Retina (tissue), 1 donor: ENCODE data around the gene GEMIN4.
"Not testable (repeated sequence)": the region's sequence is repeated elsewhere in the genome, so short reads cannot be mapped to it uniquely, and the experiment has no call there.

Experiments
- DNase-seq: peaks from one replicate; pipeline ENCODE4 v3.0.0-alpha.2; 2016

The GEMIN4 gene

DNA sequence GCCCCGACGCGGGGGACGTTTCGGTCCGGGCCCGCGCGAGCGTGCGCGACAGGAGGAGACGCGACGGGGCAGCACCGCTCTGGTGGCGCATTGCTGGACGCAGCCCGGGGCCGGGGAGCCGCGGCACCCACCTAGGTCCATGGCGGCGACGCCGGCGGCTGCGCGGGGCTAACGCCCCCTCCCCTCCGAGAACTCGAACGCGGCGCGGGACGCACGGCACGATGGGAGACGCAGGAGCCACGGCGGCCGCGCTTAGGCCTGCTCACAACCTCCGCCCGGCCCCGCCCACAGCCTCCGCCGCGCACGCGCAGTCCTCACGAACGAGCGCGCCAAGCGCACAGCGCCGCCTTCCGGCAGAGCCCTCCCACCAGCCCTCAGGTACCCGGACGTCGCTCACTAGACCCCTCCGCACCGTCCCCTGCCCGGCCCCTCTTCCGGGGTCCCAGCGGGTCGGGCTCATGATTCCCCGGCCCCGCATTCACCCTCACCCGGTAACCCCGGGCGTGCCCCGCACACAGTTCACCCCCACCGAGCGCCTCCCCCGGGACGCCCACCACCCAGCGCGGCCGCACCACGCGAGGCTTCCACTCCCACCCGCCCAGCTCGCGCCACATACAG, at the start of gene GEMIN4:
Gene GEMIN4, minus strand, starts transcription at position 263 of the 618 bp plus-strand sequence. Its CDS starts 122 bp downstream, at position 141.
- peak; percentile 100 for DNase-seq

DNA sequence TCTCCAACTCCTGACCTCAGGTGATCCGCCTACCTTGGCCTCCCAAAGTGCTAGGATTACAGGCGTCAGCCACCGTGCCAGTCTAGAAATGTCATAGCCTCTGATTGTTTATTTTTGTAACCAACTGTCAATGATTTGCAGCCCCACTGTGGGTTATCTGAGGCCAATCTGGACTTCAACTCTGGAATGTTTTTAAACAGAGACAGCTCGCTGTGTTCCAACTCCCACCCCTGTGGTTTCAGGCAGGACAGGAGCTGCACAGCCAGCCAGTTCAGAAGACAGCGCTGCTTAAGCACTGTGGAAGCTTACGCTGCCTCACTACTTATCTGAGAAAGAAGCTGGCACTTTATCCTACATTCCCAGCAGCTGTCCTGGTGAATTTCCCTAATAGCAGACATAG, 49.6 kb upstream of the GEMIN4 start:
- no peak for DNase-seq

DNA sequence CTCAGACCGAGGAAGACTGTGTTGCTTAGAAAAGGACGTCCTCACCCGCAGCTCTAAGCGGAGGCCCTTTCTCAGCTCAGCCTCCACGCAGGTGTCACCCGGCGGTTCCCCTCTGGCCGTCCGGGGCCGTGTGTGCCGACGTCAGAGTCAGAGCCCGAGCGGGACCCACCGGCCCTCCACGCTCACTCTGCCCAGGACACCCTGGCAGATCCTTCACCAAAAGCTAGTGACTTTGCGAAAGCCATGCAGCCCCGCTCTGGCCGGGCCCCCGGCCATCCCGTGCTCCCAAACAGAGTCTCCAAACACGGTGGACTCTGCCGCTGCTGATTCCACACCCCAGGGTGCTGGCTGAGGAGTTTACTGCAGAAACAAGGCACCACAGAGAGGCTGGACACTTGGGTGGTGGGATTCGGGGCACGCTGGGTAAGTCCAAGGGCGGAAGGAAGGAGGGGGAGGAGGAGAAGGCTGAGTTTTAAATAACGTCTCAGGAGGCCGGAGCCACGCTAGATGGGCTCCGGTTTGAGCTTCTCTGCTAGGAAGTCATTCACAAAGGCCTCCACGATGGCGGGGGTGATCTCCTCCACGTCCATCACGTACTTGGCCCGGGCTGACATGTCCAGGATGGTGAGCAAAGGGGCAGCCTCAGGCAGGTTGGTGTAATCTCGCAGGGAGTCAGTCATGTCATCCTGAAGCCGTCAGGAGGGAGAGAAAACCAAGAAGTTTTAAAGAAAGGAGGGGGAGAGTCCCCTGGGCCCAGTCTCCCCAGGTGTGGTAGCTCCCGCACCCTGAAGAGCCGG, 48.6 kb upstream of the GEMIN4 start:
- no peak for DNase-seq

DNA sequence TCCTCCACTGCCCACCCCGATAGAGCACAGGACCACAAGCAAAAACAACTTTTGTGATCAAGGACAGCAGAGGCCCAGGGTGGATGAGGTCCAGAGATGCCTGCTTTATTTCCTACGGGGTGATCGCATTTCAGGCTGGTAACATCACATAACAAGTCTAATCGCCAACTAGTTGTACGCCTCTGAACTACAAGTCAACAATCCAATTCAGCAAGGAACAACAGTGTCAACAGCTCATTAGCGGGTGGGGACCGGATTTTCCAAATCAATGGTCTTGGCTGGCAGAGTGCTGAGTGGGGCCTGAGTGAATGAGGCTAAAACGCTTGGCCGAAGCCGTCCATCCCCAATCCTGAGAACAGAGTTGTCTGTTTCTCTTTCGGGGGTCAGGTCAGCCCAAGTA, 47.2 kb upstream of the GEMIN4 start:
- DNase-seq: no peak

DNA sequence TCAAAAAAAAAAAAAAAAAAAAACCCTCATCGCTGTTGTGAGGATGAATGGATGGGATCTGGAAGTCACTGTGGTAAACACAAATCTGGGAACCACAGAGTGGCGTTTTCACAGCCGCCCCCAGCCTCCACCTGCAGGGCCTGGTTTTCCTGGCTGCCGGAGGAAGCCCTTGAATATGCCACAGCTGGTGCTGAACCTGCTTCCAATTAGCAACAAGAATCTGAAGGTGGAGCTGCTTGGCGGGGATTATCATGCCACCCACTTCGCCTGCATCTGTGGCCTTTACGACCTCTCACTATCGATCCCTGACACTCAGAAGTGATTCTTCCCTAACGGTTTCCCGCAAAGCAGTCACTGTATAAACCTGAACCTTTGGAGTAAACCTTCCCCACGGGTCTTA, 46.2 kb upstream of the GEMIN4 start:
- peak; percentile 32 for DNase-seq

DNA sequence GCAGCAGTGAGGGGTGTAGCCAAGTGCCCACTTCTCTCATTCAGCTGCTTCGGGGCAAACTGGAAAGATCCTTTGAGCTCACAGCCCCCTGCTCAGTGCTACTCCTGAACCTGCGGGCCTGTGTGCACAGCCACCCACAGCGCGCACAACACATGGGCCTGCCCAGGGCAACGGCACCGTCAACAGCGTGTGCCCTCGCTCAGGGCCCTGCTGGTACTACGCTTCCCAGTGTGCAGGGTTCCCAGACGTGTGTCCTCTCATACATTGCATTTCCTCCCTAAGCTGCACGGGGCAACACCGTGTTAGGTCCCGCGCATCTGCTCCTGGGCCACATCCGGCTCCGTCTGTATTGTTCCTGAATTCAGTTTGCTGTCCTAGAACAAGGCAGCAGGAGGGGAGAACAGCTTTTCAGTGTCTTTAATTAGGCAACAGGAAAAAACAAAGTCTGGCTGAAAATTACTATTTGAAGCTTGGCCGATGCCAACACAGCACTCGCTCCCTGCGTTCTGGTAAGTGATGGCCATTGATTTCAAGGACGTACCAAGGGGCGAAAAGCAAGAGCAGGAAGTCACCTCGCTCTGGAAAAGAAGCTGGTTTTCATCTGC, 45.3 kb upstream of the GEMIN4 start:
- no peak for DNase-seq

DNA sequence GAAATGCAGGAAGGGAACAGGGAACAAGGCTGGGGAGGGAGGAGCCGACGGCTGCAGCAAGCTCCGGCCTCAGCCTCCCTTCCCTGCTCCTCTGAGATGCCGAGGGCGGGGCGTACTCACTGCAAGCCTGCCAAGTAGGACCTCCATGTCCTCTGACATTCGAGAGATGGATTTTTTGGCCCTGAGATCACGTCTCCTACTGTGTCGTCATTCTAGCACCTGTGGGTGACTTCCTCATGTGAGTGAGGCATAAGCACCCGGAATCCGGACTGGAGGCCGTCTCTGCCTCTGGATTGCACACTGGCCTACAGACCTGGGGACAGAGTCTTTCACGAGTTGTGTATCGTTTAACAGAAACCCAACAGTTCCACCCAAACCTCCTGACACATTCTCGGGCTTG, 44.5 kb upstream of the GEMIN4 start:
- no peak for DNase-seq

DNA sequence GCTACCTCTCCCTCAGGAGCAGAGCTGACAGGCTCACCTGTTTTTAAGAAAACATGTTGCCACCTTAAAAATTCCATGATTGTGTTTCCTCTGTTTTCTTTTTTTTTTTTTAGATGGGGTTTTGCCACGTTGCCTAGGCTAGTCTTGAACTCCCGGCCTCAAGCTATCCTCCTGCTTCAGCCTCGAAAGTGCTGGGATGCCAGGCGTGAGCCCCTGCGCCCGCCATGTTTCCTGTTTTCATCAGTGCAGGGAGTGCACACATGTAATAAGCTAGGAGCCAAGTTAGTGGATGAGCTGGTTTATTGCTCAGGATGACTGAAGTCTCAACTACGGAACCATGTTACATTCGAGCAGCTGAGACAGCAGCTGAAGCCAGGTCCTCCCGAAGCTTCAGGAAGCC, 43.7 kb upstream of the GEMIN4 start:
- DNase-seq: no peak

DNA sequence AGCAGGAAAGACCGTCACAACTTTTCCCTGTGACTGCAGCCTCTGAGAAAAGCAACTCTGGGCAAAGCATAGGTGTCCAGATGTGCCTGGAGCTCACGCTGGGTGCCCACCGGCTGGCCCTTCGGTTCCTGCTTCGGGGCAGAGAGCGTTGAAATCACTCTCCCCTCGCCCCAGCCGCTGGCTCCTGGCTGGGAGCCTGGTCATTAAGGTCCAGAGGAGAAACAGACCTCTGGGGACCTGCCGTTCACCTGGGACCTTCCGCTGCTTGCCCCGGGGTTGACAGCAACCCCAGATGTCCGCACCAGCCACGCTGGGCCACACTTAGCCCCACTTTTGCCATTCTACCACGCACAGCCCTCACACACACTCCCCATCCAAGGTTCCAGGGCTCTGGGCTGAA, 43.2 kb upstream of the GEMIN4 start:
- DNase-seq: no peak

DNA sequence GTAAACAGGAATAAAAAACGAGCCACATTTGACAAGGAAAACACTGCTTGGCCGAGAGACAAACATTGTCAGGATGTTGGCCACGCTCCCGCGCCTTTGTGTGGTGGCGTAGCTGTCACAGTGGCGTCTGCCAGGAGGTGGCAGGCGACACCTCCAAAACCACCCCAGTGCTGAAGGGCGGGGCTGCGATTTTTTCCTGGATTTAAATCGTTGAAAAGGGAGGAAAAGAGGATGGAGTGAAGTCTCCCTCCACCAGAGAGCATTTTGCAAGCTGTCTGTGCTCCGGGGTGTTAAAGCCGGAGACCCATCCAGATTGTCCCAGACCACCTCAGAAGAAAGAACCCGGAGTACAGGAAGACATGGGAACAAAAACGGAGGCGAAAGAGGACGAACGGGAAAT, 42.8 kb upstream of the GEMIN4 start:
- peak; percentile 88 for DNase-seq

DNA sequence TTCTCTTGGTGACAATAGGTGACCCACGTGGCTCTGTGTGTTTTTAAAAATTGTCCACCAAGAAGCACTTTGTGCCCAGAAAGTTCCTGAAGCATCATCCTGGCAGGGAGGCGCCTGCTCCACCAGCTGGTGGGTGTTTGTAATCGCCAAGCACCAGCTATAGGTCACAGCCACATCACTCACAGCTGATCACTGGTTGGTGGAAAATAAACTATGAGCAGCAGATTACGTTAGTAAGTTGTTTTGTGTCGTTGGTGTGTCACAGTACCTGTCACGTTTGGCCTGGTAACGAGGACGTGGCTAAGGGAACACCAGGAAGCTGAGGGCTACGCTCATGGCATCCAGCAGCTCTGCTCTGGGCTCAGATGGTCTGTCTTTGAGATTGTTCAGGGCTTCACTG, 40.2 kb upstream of the GEMIN4 start:
- no peak for DNase-seq

DNA sequence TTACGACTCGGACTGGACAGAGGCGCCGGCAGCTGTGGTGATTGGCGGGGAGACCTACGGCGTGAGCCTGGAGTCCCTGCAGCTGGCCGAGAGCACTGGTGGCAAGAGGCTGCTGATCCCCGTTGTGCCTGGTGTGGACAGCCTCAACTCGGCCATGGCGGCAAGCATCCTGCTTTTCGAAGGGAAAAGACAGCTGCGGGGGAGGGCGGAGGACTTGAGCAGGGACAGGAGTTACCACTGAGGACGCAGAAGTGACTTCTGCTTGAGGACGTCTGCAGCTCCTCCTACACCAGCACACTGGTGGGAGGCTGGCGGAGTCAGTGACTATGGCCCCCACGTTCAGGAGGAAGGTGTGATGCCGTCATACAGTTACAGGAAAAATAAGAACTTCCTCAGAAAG, 39.8 kb upstream of the GEMIN4 start:
- no peak for DNase-seq

DNA sequence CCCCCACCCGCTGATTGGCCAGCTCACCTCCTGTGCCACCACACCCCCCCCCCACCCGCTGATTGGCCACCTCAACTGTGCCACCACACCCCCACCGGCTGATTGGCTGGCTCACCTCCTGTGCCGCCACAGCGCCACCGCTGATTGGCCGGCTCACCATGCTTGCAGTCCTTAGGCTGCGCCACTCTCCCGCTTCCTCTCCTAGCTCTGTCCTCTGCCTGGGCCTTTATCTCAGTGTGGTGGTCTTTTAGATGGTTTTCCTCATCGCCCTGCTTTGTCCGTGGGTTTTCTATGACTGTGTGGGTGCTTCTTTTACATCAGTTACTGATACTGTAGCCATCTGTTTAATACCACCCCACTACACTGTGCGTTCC, 38.8 kb upstream of the GEMIN4 start:
- not testable (repeated sequence) for DNase-seq

DNA sequence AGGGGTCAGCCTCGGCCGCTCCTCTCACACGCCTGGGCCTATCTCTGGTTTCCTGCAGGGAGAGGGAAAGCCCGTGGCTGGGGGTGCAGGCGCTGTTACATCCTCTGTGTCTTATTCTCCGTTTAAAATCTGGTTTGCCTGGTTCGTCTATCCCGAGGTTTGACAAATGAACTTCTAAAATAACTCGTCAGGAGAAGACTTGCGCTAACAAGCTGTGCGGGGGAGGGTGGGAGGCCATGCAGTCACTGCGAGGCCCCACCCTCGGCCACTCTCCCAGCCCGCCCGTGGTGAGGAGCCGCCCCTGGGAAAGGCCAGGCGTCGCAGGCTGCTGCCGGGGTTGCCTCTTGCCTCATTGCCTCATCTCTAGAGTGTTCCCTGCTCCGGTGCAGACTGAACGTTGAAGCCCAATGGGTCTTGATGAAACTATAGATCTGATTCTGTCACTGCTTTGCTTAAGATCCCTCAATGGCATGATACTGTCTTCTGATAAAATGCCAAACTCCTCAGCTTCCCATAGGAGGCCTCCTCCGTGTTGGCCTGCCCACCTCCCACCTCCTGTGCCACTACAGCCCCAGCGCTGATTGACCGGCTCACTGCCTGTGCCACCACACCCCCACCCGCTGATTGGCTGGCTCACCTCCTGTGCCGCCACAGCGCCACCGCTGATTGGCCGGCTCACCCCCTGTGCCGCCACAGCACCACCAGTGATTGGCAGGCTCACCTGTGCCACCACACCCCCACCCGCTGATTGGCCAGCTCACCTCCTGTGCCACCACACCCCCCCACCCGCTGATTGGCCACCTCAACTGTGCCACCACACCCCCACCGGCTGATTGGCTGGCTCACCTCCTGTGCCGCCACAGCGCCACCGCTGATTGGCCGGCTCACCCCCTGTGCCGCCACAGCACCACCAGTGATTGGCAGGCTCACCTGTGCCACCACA, 38.1 kb upstream of the GEMIN4 start:
- DNase-seq: peak; percentile 45

DNA sequence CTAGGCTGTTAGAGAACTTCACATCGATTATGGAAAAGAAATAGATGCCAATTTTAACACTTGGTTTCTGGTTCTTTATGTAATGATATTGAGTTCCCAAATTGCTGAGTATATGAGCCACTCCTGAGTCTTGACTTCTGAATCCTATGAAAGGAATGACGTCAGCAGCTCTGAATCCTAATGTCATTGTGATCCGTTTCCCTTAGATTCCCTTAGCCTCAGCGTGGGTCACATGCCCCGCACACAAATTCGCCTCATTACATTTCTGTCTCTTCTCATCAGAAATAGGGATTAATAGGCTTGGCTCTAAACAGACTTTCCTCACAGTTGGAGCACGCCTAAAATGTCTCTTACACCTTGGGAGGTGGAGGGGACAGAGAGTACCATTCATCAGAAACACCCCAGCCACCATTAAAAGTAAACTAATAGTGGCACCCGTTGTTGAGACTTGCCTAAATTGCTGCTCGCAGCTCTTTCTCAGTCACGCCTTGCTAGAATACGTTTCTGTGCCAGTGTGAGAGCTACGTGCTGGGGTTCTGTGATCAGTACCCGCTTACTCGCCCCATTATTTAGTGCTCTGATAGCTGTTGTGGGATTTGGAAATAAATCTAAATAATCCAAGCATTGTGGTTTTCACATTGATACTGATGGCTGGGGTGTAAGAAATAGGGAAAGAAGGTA, 37.2 kb upstream of the GEMIN4 start:
- DNase-seq: no peak

DNA sequence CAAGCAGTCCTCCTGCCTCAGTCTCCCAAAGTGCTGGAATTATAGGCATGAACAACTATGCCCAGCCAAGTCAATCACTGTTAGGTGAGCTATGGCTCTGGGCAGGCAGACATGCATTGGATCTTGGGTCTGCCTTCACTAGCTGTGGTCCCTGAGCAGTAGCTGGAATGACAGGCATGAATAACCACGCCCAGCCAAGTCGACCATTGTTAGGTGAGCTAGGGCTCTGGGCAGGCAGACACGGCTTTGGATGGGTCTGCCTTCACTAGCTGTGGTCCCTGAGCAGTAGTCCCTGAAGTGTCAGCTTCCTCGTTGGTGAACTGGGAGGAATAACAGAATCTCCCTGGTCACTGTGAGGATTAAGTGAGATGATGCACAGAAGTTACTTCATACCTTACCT, 36.5 kb upstream of the GEMIN4 start:
- no peak for DNase-seq

DNA sequence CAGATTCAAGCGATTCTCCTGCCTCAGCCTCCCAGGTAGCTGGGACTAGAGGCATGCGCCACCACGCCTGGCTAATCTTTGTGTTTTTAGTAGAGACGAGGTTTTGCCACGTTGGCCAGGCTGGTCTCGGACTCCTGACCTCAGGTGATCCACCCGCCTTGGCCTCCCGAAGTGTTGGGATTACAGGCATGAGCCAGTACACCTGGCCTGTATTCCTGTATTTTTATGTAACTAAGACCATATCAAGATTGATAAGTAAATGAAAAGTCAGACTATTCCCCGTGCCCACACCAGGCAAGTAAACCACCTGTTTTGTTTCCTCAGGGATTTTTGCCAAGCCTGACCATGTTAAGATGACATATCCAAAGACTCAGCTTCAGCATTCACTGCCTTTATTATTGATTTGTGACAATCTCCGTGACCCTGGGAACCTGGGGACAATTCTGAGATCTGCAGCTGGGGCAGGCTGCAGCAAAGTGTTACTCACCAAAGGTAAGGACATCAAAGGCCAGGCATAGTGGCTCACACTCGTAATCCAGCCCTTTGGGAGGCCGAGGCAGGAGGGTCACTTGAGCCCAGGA, 35.7 kb upstream of the GEMIN4 start:
- DNase-seq: no peak

DNA sequence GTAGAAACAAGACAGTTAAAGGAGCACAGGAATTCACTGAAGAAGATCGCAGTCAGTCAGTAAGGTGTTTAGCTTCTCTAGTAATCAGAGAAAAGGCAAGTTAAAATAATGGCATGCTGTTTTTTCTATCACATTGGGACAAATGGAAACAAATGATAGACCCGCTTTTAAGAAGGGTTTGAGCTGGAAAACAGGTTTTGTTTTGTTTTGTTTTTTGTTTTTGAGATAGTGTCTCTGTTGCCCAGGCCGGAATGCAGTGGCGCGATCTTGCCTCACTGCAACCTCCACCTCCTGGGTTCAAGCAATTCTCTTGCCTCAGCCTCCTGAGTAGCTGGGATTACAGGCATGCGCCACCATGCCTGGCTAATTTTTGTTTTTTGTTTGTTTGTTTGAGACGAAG, 33.8 kb upstream of the GEMIN4 start:
- DNase-seq: not testable (repeated sequence)

DNA sequence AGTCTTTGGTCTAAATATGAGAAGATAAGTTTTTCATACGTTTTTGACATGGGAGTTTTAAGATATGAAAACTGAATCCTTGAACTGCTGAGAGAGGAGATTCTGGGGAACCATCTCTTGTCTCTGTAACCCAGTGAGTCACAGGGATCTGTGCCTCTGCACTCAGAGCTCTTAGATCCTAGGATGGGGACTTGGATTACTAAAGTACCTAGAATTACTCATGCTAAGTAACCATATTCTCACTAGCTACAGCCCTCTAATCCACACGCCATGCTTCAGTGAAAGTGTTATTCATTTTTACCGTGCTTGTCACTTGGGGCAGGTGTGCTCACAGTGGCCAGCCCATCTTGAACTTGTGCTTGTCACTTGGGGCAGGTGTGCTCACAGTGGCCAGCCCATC, 32.1 kb upstream of the GEMIN4 start:
- DNase-seq: no peak

DNA sequence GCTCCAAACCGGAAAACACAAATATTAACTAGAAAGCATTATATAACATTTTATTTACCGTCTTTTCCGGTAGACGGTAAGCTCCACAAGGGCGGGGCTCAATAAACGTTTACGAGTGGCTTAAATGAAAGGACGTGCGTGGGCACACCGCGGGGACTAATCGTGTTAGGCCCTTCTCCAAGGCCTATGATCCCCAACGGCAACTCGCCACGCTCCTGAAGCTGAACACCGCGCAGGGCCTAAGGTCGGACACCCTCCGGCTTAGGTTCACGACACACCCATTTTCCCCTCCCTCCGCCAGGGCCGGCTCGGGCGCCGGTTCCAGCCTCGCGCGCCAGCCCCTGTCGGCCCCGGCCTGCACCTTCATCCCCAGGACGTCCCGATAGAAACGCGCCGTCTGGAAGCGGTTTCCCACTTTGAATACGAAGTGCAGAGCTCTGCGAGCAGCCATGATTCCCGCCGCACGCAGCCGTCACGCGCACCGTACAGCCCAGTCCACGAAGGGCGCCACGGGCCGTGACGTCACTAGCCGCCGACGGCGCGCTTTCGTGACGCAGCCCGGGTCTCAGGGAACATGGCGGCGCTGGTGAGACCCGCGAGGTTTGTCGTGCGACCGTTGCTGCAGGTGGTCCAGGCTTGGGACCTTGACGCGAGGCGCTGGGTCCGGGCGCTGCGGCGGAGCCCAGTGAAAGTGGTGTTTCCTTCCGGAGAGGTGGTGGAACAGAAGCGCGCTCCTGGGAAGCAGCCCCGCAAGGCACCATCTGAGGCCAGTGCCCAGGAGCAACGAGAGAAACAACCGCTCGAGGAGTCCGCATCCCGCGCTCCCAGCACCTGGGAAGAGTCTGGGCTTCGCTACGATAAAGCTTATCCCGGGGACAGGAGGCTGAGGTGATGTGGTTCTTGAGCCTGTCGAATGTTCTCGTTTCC, 30.0 kb upstream of the GEMIN4 start, which contains the start of the genes GLOD4 and MRM3:
Gene GLOD4, minus strand, starts transcription at position 476 of the 927 bp plus-strand sequence. Its CDS starts 25 bp downstream, at position 451.
Gene MRM3, plus strand, starts transcription at position 549 of the 927 bp plus-strand sequence. Its CDS starts 26 bp downstream, at position 575.
- DNase-seq: peak; percentile 99

DNA sequence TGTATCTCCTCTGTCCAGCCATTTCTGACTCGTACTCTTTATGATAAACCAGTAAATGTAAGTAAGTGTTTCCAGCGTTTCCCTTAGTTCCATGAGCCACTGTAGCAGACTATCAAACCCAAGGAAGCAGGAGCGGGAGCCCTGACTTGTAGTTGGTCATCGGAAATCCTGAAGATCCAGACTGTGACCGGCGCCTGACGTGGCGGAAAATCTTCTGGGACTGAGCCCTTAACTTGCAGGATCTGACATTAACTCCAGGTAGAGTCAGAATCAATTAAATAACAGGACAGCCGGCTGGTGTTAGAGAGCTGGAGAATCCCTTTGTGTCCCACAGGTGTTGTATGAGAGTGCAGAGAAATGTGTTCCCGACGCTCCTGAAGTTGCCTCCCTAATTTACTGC, 26.0 kb upstream of the GEMIN4 start:
- no peak for DNase-seq
